Brain microvascular endothelial cell (primary cell): ENCODE results near the gene SATB1.

Source experiments
- DNase-seq: peaks from one replicate; pipeline ENCODE4 v3.0.0-alpha.2; 2020
- H3K27ac ChIP-seq: fragments of 250-450 bp; sonication (Bioruptor Pico); 2 replicates; pipeline ENCODE4 v1.5.1; 2020; ENCODE audit warnings: mild to moderate bottlenecking, moderate library complexity
- H3K27me3 ChIP-seq: fragments of 250-450 bp; sonication (Bioruptor Pico); replicated peaks from 2 replicates; pipeline ENCODE4 v1.5.1; 2020; ENCODE audit warnings: mild to moderate bottlenecking
- H3K36me3 ChIP-seq: fragments of 250-450 bp; sonication (Bioruptor Pico); replicated peaks from 2 replicates; pipeline ENCODE4 v1.5.1; 2020; ENCODE audit warnings: mild to moderate bottlenecking
- H3K4me3 ChIP-seq: 2 replicates; pipeline ENCODE4 v1.5.1; 2011; ENCODE audit warnings: low read depth, mild to moderate bottlenecking, control low read depth, low read length, moderate library complexity
- in situ Hi-C: cut with HindIII; loops from 2 replicates; pipeline ENCODE4 v1.10.0; 2017; ENCODE audit warnings: low sequenced_read_pairs, low pct_ligation_motif_present
- TF ChIP-seq, protein P1 (sequence below): IDR thresholded peaks from 2 replicates; pipeline ENCODE4 v1.5.1; 2011; ENCODE audit warnings: low read depth, mild to moderate bottlenecking, moderate library complexity, low read length, control low read depth, inconsistent platforms; ENCODE audit errors: missing control alignments

The SATB1 gene

DNA sequence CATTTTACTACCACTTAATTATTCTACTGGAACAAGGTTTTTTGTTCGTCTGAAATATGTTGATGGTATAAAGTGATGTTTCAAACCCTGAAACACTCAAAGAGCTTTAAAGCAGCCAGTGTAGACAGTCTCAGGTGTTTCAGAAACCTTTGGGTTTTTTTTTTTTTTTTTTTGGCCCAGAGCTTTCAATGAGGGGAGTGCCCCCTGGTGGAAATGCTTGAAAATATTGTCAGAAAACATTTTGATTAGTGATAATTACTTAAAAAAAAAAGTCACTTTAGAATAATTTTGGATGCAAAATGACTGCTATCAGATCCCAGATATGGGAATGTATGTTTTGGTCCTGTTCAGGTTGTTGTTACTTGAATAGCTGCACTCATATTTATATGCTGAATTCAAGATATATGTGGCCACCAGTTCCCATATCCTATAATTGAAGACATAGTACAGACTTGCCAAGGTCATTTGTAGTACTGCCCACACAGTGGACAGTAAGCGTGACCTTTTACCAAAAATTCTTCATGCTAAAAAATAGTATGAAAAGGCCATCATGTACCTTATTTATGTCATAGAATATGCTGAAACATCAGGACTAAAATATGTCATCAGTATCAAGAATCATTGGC is 35.9 kb downstream of the SATB1 start:
- H3K27ac ChIP-seq = no peak overlapping the region
- no peak overlapping the region for H3K4me3 ChIP-seq
- DNase-seq = no peak
- no peaks in the 10 kb centered on the region for H3K27me3 ChIP-seq
- TF ChIP-seq, protein P1, sequence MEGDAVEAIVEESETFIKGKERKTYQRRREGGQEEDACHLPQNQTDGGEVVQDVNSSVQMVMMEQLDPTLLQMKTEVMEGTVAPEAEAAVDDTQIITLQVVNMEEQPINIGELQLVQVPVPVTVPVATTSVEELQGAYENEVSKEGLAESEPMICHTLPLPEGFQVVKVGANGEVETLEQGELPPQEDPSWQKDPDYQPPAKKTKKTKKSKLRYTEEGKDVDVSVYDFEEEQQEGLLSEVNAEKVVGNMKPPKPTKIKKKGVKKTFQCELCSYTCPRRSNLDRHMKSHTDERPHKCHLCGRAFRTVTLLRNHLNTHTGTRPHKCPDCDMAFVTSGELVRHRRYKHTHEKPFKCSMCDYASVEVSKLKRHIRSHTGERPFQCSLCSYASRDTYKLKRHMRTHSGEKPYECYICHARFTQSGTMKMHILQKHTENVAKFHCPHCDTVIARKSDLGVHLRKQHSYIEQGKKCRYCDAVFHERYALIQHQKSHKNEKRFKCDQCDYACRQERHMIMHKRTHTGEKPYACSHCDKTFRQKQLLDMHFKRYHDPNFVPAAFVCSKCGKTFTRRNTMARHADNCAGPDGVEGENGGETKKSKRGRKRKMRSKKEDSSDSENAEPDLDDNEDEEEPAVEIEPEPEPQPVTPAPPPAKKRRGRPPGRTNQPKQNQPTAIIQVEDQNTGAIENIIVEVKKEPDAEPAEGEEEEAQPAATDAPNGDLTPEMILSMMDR = peak; percentile 63
- no peaks in the 10 kb centered on the region for H3K36me3 ChIP-seq
- in situ Hi-C loops = no loop called here

DNA sequence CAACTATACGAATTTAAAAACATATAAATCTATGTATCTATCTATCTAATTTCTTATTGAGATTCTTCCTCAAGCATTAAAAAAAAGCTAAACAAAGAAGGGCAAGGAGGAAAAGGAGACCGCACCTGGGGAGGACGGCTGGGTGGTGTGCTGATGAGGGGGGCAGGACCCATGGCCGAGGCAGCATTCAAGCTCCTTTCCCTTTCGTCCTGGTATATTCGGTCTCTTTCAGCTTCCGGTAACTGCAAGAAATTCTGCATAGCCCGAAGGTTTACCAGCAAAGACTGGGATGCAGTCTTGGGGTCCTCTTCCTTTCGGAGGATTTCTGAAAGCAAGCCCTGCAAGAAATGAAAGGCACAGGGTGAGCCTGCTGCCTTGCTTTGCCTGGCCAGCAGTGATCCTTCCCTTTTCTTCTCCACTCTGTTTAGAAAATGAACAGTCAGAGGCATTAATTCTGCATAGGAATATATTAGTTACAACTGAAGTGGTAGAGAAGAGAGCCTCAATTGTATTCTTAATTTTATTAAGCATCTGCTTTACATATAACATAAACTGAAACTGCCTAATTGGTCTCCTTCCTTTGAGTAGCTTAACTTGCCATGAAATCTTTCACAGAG is 38.8 kb downstream of the SATB1 start:
- TF ChIP-seq, protein P1 = no peak

GRCh38 chr3:18385706-18386105 is 39.4 kb downstream of the SATB1 start:
- Histone ChIP-seq H3K4me3 (no peak overlapping the region), H3K27ac (no peak overlapping the region), H3K36me3 (no peaks in the 10 kb centered on the region), H3K27me3 (no peaks in the 10 kb centered on the region)
- TF ChIP-seq, protein P1 = no peak
- in situ Hi-C loops = no loop called here
- no peak for DNase-seq

More for the DNA sequence above, 38.8 kb downstream of the SATB1 start:
- Histone ChIP-seq H3K36me3 (no peaks in the 10 kb centered on the region), H3K27ac (no peak overlapping the region), H3K4me3 (no peak overlapping the region), H3K27me3 (no peaks in the 10 kb centered on the region)
- no peak for DNase-seq
- in situ Hi-C loops = no loop called here

DNA sequence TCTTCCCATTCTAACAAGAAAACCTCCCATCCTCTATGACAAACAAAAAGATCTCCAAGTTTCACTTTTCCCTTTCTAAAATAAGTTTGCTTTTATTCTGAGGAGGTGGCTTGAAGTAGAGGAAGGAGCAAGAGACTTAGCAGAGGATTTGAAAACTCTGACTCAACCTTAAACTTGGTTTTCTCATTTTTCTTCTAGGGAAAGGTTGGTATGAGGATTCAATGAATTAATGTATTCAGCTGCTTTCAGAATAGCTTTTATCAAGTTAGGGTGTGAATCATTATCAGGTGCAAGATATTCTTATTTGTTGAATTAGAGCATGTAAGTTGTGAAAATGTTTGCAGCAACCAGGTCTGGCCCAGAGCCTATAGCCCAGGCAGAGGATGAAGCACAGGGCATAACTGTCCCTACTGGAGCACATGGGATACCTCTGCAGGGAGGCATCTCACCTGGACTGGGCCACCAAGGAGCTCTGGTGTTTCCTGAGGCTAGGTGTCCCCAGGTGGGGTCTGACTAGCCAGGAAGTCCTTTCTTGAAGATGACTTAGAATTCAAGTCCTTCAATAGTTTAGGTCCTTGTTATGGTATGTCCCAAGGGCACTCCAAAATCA is 42.3 kb downstream of the SATB1 start:
- Histone ChIP-seq H3K27ac (no peak overlapping the region), H3K27me3 (no peaks in the 10 kb centered on the region), H3K36me3 (no peaks in the 10 kb centered on the region), H3K4me3 (no peak overlapping the region)
- TF ChIP-seq, protein P1 = no peak
- in situ Hi-C loops = no loop called here
- no peak for DNase-seq

- Histone ChIP-seq H3K36me3 (no peaks in the 10 kb centered on the region), H3K4me3 (no peak overlapping the region), H3K27ac (no peak overlapping the region), H3K27me3 (no peaks in the 10 kb centered on the region)
- no peak for DNase-seq
- TF ChIP-seq, protein P1 = no peak
- in situ Hi-C loops = no loop called here
Measured at GRCh38 chr3:18379647-18380046, 45.5 kb downstream of the SATB1 start.
